H1 (cell line): ENCODE data around the gene CAMTA1. TPM values are rescaled to one million over a fixed set of nuclear protein-coding genes. Genes with fewer than 3 reads are reported as not detected.
"Not testable (repeated sequence)": the region's sequence is repeated elsewhere in the genome, so short reads cannot be mapped to it uniquely, and the experiment has no call there.

Experiments used
- CTCF ChIA-PET: fragments of 300-600 bp; sonication (Branson Sonifier 250); formaldehyde crosslinking; loops from one replicate; lab custom pipeline; 2021; ENCODE audit not compliant: partially characterized antibody; lab: Charles Lee
- POLR2A ChIA-PET: fragments of 300-600 bp; sonication (Branson Sonifier 250); formaldehyde crosslinking; loops from one replicate; lab custom pipeline; 2021; ENCODE audit warnings: inconsistent platforms; ENCODE audit not compliant: partially characterized antibody; lab: Charles Lee
- DNase-seq, 2 experiments: peaks; one replicate each; pipeline versions ENCODE4 v3.0.0 to v3.0.0-alpha.2; 2010 to 2022; ENCODE audit warnings: low spot score in 2 of 2, low read depth in 1 of 2, mixed read lengths in 1 of 2
- FAIRE-seq: peaks from 2 replicates; lab custom pipeline; 2011; peaks lifted over from hg19 to GRCh38; lab: Jason Lieb, UNC
- H2AFZ ChIP-seq: 2 replicates; pipeline ENCODE4 v1.8.1; 2012; ENCODE audit warnings: low read length, inconsistent platforms
- H2AK5ac ChIP-seq: 2 replicates; pipeline ENCODE4 v1.6.1; 2013; ENCODE audit warnings: low read depth, low read length
- H2BK120ac ChIP-seq: replicated peaks from 2 replicates; pipeline ENCODE3; 2013; ENCODE audit warnings: low read depth, low read length, inconsistent platforms
- H2BK12ac ChIP-seq: 2 replicates; pipeline ENCODE4 v1.6.1; 2013; ENCODE audit warnings: low read depth, low read length
- H2BK15ac ChIP-seq: 2 replicates; pipeline ENCODE4 v1.6.1; 2013; ENCODE audit warnings: low read length
- H2BK20ac ChIP-seq: 2 replicates; pipeline ENCODE4 v1.6.1; 2013; ENCODE audit warnings: low read length
- H2BK5ac ChIP-seq: 2 replicates; pipeline ENCODE4 v1.6.1; 2013; ENCODE audit warnings: low read depth, low read length
- H3K14ac ChIP-seq: 2 replicates; pipeline ENCODE4 v1.6.1; 2013; ENCODE audit warnings: inconsistent platforms; ENCODE audit not compliant: insufficient read length
- H3K18ac ChIP-seq: 2 replicates; pipeline ENCODE4 v1.6.1; 2013; ENCODE audit warnings: low read length; ENCODE audit errors: extremely low read depth
- H3K23ac ChIP-seq: 2 replicates; pipeline ENCODE4 v1.6.1; 2013; ENCODE audit warnings: inconsistent platforms; ENCODE audit not compliant: insufficient read length
- H3K23me2 ChIP-seq: 2 replicates; pipeline ENCODE4 v1.6.1; 2013; ENCODE audit warnings: low read depth, low read length
- H3K27ac ChIP-seq: 2 replicates; pipeline ENCODE4 v1.6.1; 2011; ENCODE audit warnings: low read depth, low read length, inconsistent platforms
- H3K27me3 ChIP-seq, 4 experiments: replicated peaks in 1 of 4; 1 replicate in 1 of 4; 2 replicates in 3 of 4; pipeline versions ENCODE4 v1.6.1 to v1.8.1; 2011 to 2013; ENCODE audit warnings: low read length in 3 of 4, mild to moderate bottlenecking in 3 of 4, inconsistent platforms in 2 of 4, mixed read lengths in 2 of 4, moderate library complexity in 1 of 4; ENCODE audit not compliant: control insufficient read depth in 3 of 4, insufficient read depth in 3 of 4; ENCODE audit errors: extremely low read depth in 1 of 4
- H3K36me3 ChIP-seq, 4 experiments: 2 replicates each; pipeline versions ENCODE4 v1.6.1 to v1.8.1; 2011 to 2013; ENCODE audit warnings: mild to moderate bottlenecking in 4 of 4, low read length in 3 of 4, moderate library complexity in 2 of 4, control low read depth in 1 of 4, inconsistent platforms in 1 of 4; ENCODE audit not compliant: insufficient read depth in 4 of 4, control insufficient read depth in 2 of 4
- H3K4ac ChIP-seq: replicated peaks from 2 replicates; pipeline ENCODE3; 2013; ENCODE audit warnings: low read length, low read depth, mixed read lengths, inconsistent platforms; ENCODE audit not compliant: insufficient read length
- H3K4me1 ChIP-seq, 4 experiments: replicated peaks in 1 of 4; 1 replicate in 1 of 4; 2 replicates in 3 of 4; pipeline versions ENCODE4 v1.6.1 to v1.8.1; 2011 to 2013; ENCODE audit warnings: low read length in 3 of 4, inconsistent platforms in 2 of 4, mixed read lengths in 1 of 4; ENCODE audit not compliant: insufficient read depth in 4 of 4, control insufficient read depth in 3 of 4
- H3K4me2 ChIP-seq, 2 experiments: 2 replicates each; pipeline versions ENCODE4 v1.6.1 to v1.8.1; 2011 to 2013; ENCODE audit warnings: low read depth in 2 of 2, low read length in 2 of 2, control low read depth in 1 of 2, inconsistent platforms in 1 of 2, mild to moderate bottlenecking in 1 of 2; ENCODE audit not compliant: insufficient read depth in 1 of 2
- H3K4me3 ChIP-seq, 4 experiments: fragments of 200-600, 300-600 bp in 1 of 4; sonication (generic), shearing (Covaris generic), sonication (Bioruptor Twin) in 1 of 4; 2 replicates each; pipeline versions ENCODE4 v1.5.1 to v1.8.1; 2011 to 2016; ENCODE audit warnings: low read length in 4 of 4, low read depth in 3 of 4, control low read depth in 2 of 4, inconsistent platforms in 2 of 4, mild to moderate bottlenecking in 2 of 4, mixed read lengths in 1 of 4, moderate library complexity in 1 of 4; ENCODE audit not compliant: insufficient read depth in 2 of 4; ENCODE audit errors: extremely low read depth in 1 of 4
- H3K56ac ChIP-seq: replicated peaks from 2 replicates; pipeline ENCODE3; 2013; ENCODE audit warnings: low read depth, mild to moderate bottlenecking, mixed read lengths, low read length, inconsistent platforms; ENCODE audit not compliant: insufficient read length
- H3K79me1 ChIP-seq: 2 replicates; pipeline ENCODE4 v1.6.1; 2013; ENCODE audit warnings: low read depth, low read length, control low read depth
- H3K79me2 ChIP-seq, 2 experiments: 2 replicates each; pipeline versions ENCODE4 v1.6.1 to v1.8.1; 2012 to 2013; ENCODE audit warnings: low read length in 2 of 2, mild to moderate bottlenecking in 2 of 2, inconsistent platforms in 1 of 2; ENCODE audit not compliant: insufficient read depth in 2 of 2, control insufficient read depth in 1 of 2
- H3K9ac ChIP-seq, 4 experiments: replicated peaks in 1 of 4; 1 replicate in 1 of 4; 2 replicates in 3 of 4; pipeline versions ENCODE4 v1.6.1 to v1.8.1; 2011 to 2013; ENCODE audit warnings: low read depth in 3 of 4, low read length in 3 of 4, control low read depth in 2 of 4, mild to moderate bottlenecking in 2 of 4, moderate library complexity in 2 of 4, inconsistent platforms in 1 of 4; ENCODE audit errors: extremely low read depth in 1 of 4
- H3K9me3 ChIP-seq, 2 experiments: 2 replicates each; pipeline versions ENCODE4 v1.6.1 to v1.8.1; 2012 to 2013; ENCODE audit warnings: mild to moderate bottlenecking in 2 of 2, moderate library complexity in 2 of 2, control low read depth in 1 of 2, inconsistent platforms in 1 of 2, low read depth in 1 of 2, low read length in 1 of 2, mixed read lengths in 1 of 2; ENCODE audit not compliant: insufficient read depth in 2 of 2
- H4K20me1 ChIP-seq, 2 experiments: replicated peaks in 1 of 2; 2 replicates each; pipeline versions ENCODE3 to v1.8.1; 2011 to 2013; ENCODE audit warnings: inconsistent platforms in 2 of 2, low read length in 2 of 2, mild to moderate bottlenecking in 1 of 2; ENCODE audit not compliant: insufficient read depth in 2 of 2, control insufficient read depth in 1 of 2
- H4K5ac ChIP-seq: 2 replicates; pipeline ENCODE4 v1.6.1; 2013; ENCODE audit warnings: low read length, low read depth, mixed read lengths, inconsistent platforms; ENCODE audit not compliant: insufficient read length
- H4K8ac ChIP-seq: 2 replicates; pipeline ENCODE4 v1.8.0; 2013; ENCODE audit warnings: mild to moderate bottlenecking, moderate library complexity, low read length, inconsistent platforms; ENCODE audit not compliant: insufficient read depth; ENCODE audit errors: extremely low read depth
- H4K91ac ChIP-seq: replicated peaks from 2 replicates; pipeline ENCODE3; 2013; ENCODE audit warnings: low read length, mixed read lengths, inconsistent platforms; ENCODE audit not compliant: insufficient read length
- WGBS, 2 experiments: shearing (Covaris generic) in 1 of 2; methylation state at CpG; one replicate each; pipeline versions ENCODE4 v1.1.6 to v1.1.7; 2013 to 2015; ENCODE audit warnings: low lambda C conversion rate in 2 of 2, mixed read lengths in 2 of 2, inconsistent platforms in 1 of 2, low coverage in 1 of 2, missing lambda C conversion rate in 1 of 2; ENCODE audit not compliant: insufficient replicate concordance in 2 of 2, insufficient coverage in 1 of 2, insufficient read length in 1 of 2; ENCODE audit errors: extremely low coverage in 1 of 2, missing lambda C conversion rate in 1 of 2; 5-methylcytosine and 5-hydroxymethylcytosine counted together
- polyA plus RNA-seq, 7 experiments: library from polyadenylated mRNA; depleted of rRNA in 3 of 7; stranded (reverse) in 5 of 7; unstranded in 2 of 7; fragments of >200 nt in 5 of 7; fragments of 200-250 nt in 2 of 7; gene quantifications; 1 replicate in 5 of 7; 2 replicates in 1 of 7; 4 replicates in 1 of 7; pipeline versions ENCODE4 v1.2.1 to v1.2.3, GENCODE V29; 2011 to 2013; ENCODE audit warnings: missing spikeins in 2 of 7, mixed read lengths in 2 of 7
- total RNA-seq: library from RNA; stranded (reverse); fragmentation: NEBNext Ultra II Directional; extraction: Animal tissue kit (Norgen Biotek cat#: 25700); gene quantifications from 2 replicates; pipeline ENCODE4 v1.2.1, GENCODE V29; 2021

Gene CAMTA1
- total and polyA plus RNA-seq, 2 of the 8 experiments (the other 6 are each of a cell fraction or from before 2014, with no cell fraction given): 65.0 to 119 TPM

DNA sequence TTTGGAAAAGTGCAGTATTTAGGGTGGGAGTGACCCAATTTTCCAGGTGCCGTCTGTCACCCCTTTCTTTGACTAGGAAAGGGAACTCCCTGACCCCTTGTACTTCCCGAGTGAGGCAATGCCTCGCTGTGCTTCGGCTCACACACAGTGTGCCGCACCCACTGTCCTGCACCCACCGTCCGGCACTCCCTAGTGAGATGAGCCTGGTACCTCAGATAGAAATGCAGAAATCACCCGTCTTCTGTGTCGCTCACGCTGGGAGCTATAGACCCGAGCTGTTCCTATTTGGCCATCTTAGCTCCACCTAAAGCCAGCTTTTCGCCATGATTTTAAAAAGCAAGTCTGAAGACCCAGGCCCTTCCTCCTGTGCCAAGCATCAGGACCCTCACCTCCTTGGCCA is 632.4 kb downstream of the CAMTA1 start:
- H2BK15ac ChIP-seq, H3K27me3 ChIP-seq, H4K8ac ChIP-seq, H3K23ac ChIP-seq, H3K4ac ChIP-seq, H2AK5ac ChIP-seq, H2BK5ac ChIP-seq, H2BK12ac ChIP-seq, H3K23me2 ChIP-seq, CTCF ChIA-PET, H4K20me1 ChIP-seq, H3K4me2 ChIP-seq, H2BK20ac ChIP-seq, H2AFZ ChIP-seq, H4K5ac ChIP-seq, H3K36me3 ChIP-seq, H3K27ac ChIP-seq, H3K4me3 ChIP-seq, H3K14ac ChIP-seq, H2BK120ac ChIP-seq, H3K18ac ChIP-seq, H3K4me1 ChIP-seq, H3K56ac ChIP-seq, FAIRE-seq, H3K79me2 ChIP-seq, H4K91ac ChIP-seq, H3K9ac ChIP-seq, H3K79me1 ChIP-seq: not testable (repeated sequence)
- POLR2A ChIA-PET: interaction anchor here (1.1 kb wide), 1 partner anchor 814 kb away, joined by 3 read pairs; no protein-coding TSS in a partner anchor
- peaks cover 11 to 17% of the 10 kb centered on the region in 2 experiments for H3K9me3 ChIP-seq
- peak in 1 of 2 experiments; percentile 24 for DNase-seq
- WGBS, 2 experiments: 78% methylated on average over 12 of the region's 12 CpGs; no CpG with 5 or more reads in 1 of the 2 experiments
